Keratinocyte (primary cell): ENCODE measurements around the gene C6orf47. TPM values are rescaled to one million over a fixed set of nuclear protein-coding genes. Genes with fewer than 3 reads are reported as not detected.
A peak's percentile ranks its signal among the peaks of the same experiment; 100 is the strongest.

Source experiments
- DNase-seq: peaks from one replicate; pipeline ENCODE4 v3.0.0-alpha.2; 2011; ENCODE audit warnings: low read depth, missing footprints, low spot score
- FAIRE-seq: peaks from 2 replicates; lab custom pipeline; 2011; peaks lifted over from hg19 to GRCh38; lab: Jason Lieb, UNC
- H2AFZ ChIP-seq: 2 replicates; pipeline ENCODE4 v1.6.0; 2012; ENCODE audit warnings: low read length, control low read depth, inconsistent platforms; ENCODE audit not compliant: control insufficient read depth
- H3K27ac ChIP-seq: 2 replicates; pipeline ENCODE4 v1.5.1; 2011; ENCODE audit warnings: low read length; ENCODE audit not compliant: control insufficient read depth, insufficient read depth
- H3K27me3 ChIP-seq: 3 replicates; pipeline ENCODE4 v1.6.0; 2011; ENCODE audit warnings: low read length; ENCODE audit not compliant: control insufficient read depth, insufficient read depth; ENCODE audit errors: extremely low read depth
- H3K36me3 ChIP-seq, 2 experiments: 2 replicates in 1 of 2; 3 replicates in 1 of 2; pipeline ENCODE4 v1.5.1; 2011; ENCODE audit warnings: low read length in 2 of 2, mild to moderate bottlenecking in 1 of 2; ENCODE audit not compliant: control insufficient read depth in 2 of 2, insufficient read depth in 2 of 2; ENCODE audit errors: extremely low read depth in 1 of 2
- H3K4me1 ChIP-seq: 3 replicates; pipeline ENCODE4 v1.5.1; 2011; ENCODE audit warnings: low read length; ENCODE audit not compliant: control insufficient read depth, insufficient read depth; ENCODE audit errors: extremely low read depth
- H3K4me2 ChIP-seq: 3 replicates; pipeline ENCODE4 v1.6.0; 2011; ENCODE audit warnings: low read depth, low read length; ENCODE audit not compliant: control insufficient read depth, insufficient read depth; ENCODE audit errors: extremely low read depth
- H3K4me3 ChIP-seq, 3 experiments: fragments of 200-600 bp in 1 of 3; sonication (generic) in 1 of 3; 2 replicates in 2 of 3; 3 replicates in 1 of 3; pipeline ENCODE4 v1.5.1; 2011 to 2016; ENCODE audit warnings: low read length in 3 of 3, mild to moderate bottlenecking in 3 of 3, control low read depth in 2 of 3, inconsistent platforms in 1 of 3, low read depth in 1 of 3, mixed read lengths in 1 of 3, mixed run types in 1 of 3, moderate library complexity in 1 of 3; ENCODE audit not compliant: control insufficient read depth in 2 of 3, insufficient read depth in 2 of 3; ENCODE audit errors: extremely low read depth in 1 of 3
- H3K79me2 ChIP-seq: 2 replicates; pipeline ENCODE4 v1.6.0; 2012; ENCODE audit warnings: low read length; ENCODE audit not compliant: control insufficient read depth, insufficient read depth
- H3K9ac ChIP-seq: 3 replicates; pipeline ENCODE4 v1.6.0; 2011; ENCODE audit warnings: low read length; ENCODE audit not compliant: control insufficient read depth, insufficient read depth; ENCODE audit errors: extremely low read depth
- H3K9me1 ChIP-seq: 3 replicates; pipeline ENCODE4 v1.6.0; 2011; ENCODE audit warnings: low read length; ENCODE audit not compliant: control insufficient read depth, insufficient read depth; ENCODE audit errors: extremely low read depth
- H3K9me3 ChIP-seq: 2 replicates; pipeline ENCODE4 v1.5.1; 2012; ENCODE audit warnings: low read depth, low read length; ENCODE audit not compliant: control insufficient read depth
- H4K20me1 ChIP-seq: 3 replicates; pipeline ENCODE4 v1.6.0; 2011; ENCODE audit warnings: low read length; ENCODE audit not compliant: control insufficient read depth, insufficient read depth; ENCODE audit errors: extremely low read depth
- CTCF ChIP-seq, 3 experiments: IDR thresholded peaks in 1 of 3; conservative IDR thresholded peaks in 1 of 3; optimal IDR thresholded peaks in 1 of 3; 2 replicates in 2 of 3; 3 replicates in 1 of 3; pipeline versions ENCODE3 to v1.5.1; 2011; ENCODE audit warnings: low read length in 3 of 3, mild to moderate bottlenecking in 3 of 3, moderate library complexity in 2 of 3, control low read depth in 1 of 3, inconsistent platforms in 1 of 3; ENCODE audit not compliant: insufficient read depth in 2 of 3; ENCODE audit errors: extremely low read depth in 1 of 3
- EZH2 ChIP-seq: IDR thresholded peaks from one replicate; pipeline ENCODE4 v1.6.1; 2012; ENCODE audit warnings: inconsistent platforms, mild to moderate bottlenecking, low read length, moderate library complexity
- dilution Hi-C: fragments of 300-500 bp; cut with MboI; formaldehyde crosslinking; loops from one replicate; pipeline ENCODE4 v1.7.0; 2020; ENCODE audit warnings: low sequenced_read_pairs; ENCODE audit not compliant: extremely low pct_ligation_motif_present
- polyA plus RNA-seq, 5 experiments: library from polyadenylated mRNA; depleted of rRNA in 3 of 5; stranded (reverse) in 3 of 5; stranded (forward) in 1 of 5; unstranded in 1 of 5; fragments of >200 nt; gene quantifications; 1 replicate in 1 of 5; 2 replicates in 3 of 5; 3 replicates in 1 of 5; pipeline versions ENCODE4 v1.2.1 to v1.2.3, GENCODE V29; 2011 to 2012; ENCODE audit warnings: missing spikeins in 2 of 5, low read depth in 1 of 5, low replicate concordance in 1 of 5

Gene C6orf47
- polyA plus RNA-seq, 1 donor (not counting 4 experiments of a cell fraction or from before 2014, with no cell fraction given) = 7.9 TPM

GRCh38 chr6:31701666-31702404 is 41.3 kb upstream of the C6orf47 start:
- DNase-seq (no peak), FAIRE-seq (no peak)
- Histone ChIP-seq H3K9me1 (no peaks in the 10 kb centered on the region), H3K4me1 (peaks cover 9% of the 10 kb centered on the region), H3K4me2 (peak overlapping the region; percentile 98), H3K9me3 (no peaks in the 10 kb centered on the region), H3K36me3 (peaks cover 0 to under 1% of the 10 kb centered on the region in 2 experiments), H3K9ac (peak overlapping the region; percentile 89), H4K20me1 (no peaks in the 10 kb centered on the region), H3K27me3 (no peaks in the 10 kb centered on the region), H2AFZ (peak overlapping the region; percentile 86), H3K27ac (peak overlapping the region; percentile 87), H3K79me2 (peaks cover 19% of the 10 kb centered on the region), H3K4me3 (peak overlapping the region; percentile 73 to 87 (median 86))
- dilution Hi-C loops = no loop called here
- TF ChIP-seq EZH2 (no peak), CTCF (optimal IDR thresholded peaks at IDR 0.05 in 1 of 3, IDR thresholded peaks at IDR 0.05 in 1 of 3, conservative IDR thresholded peaks at IDR 0.05 in 1 of 3; ENCODE audit: extremely low read depth in 1 of 3, insufficient read depth in 2 of 3, low read length in 3 of 3) (no peak)

GRCh38 chr6:31700740-31701401 is 40.3 kb upstream of the C6orf47 start:
- H3K9ac ChIP-seq = no peak overlapping the region
- DNase-seq (no peak), FAIRE-seq (no peak)
- no peaks in the 10 kb centered on the region for H4K20me1 ChIP-seq
- dilution Hi-C loops = no loop called here
- no peaks in the 10 kb centered on the region for H3K9me1 ChIP-seq
- no peak overlapping the region for H3K27ac ChIP-seq
- H3K79me2 ChIP-seq = peaks cover 19% of the 10 kb centered on the region
- no peak overlapping the region for H3K4me2 ChIP-seq
- no peak for TF ChIP-seq CTCF (optimal IDR thresholded peaks at IDR 0.05 in 1 of 3, IDR thresholded peaks at IDR 0.05 in 1 of 3, conservative IDR thresholded peaks at IDR 0.05 in 1 of 3; ENCODE audit: extremely low read depth in 1 of 3, insufficient read depth in 2 of 3, low read length in 3 of 3)
- TF ChIP-seq EZH2 = no peak
- H3K27me3 ChIP-seq = no peaks in the 10 kb centered on the region
- H3K4me3 ChIP-seq = no peak overlapping the region
- H2AFZ ChIP-seq = no peak overlapping the region
- no peaks in the 10 kb centered on the region for H3K9me3 ChIP-seq
- H3K4me1 ChIP-seq = peaks cover 9% of the 10 kb centered on the region
- H3K36me3 ChIP-seq = peaks cover 0 to 3% of the 10 kb centered on the region in 2 experiments
